HG02571 (cell line): Measurements from ENCODE around the gene CPXM1.
"Not testable (repeated sequence)": the region's sequence is repeated elsewhere in the genome, so short reads cannot be mapped to it uniquely, and the experiment has no call there.

Experiments
- ATAC-seq: cut with Tn5 transposase; IDR thresholded peaks from one replicate; pipeline ENCODE4 v1.9.1; 2021; ENCODE audit warnings: mild to moderate bottlenecking, moderate library complexity; ENCODE audit not compliant: unreplicated experiment

The CPXM1 gene

GRCh38 chr20:2822073-2822472 lies 21.6 kb upstream of the CPXM1 start:
- ATAC-seq, result no peak

- ATAC-seq, result no peak
Observed at GRCh38 chr20:2820896-2821869, 20.8 kb upstream of the CPXM1 start.

- ATAC-seq, result no peak
Observed at GRCh38 chr20:2820084-2820895, 19.9 kb upstream of the CPXM1 start.

- no peak for ATAC-seq
Observed at GRCh38 chr20:2817891-2818595, 17.6 kb upstream of the CPXM1 start.

- ATAC-seq, result no peak
Observed at GRCh38 chr20:2817341-2817726, 16.9 kb upstream of the CPXM1 start.

DNA sequence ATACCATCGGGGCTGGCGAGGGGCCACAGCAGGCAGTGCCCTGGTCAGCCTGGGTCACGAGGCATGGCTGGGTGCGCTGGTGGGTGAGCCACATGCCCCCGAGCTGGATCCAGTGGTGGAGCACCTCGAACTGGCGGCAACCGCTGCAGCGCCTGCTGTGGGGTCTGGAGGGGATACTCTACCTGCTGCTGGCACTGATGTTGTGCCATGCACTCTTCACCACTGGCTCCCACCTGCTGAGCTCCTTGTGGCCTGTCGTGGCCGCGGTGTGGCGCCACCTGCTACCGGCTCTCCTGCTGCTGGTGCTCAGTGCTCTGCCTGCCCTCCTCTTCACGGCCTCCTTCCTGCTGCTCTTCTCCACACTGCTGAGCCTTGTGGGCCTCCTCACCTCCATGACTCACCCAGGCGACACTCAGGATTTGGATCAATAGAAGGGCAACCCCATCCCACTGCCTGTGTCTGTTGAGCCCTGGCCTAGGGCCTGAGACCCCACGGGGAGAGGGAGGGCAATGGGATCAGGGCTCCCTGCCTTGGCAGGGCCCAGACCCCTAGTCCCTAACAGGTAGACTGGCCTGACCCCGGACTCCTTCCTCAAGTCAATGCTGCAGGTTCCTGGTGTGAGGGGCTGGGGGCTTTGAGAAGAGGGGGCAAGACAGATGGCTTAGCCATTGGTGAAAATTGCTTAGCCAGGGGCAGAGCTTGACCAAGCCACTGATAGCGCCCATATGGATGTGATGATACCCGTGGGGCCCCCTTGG lies 16.3 kb upstream of the CPXM1 start:
- no peak for ATAC-seq

DNA sequence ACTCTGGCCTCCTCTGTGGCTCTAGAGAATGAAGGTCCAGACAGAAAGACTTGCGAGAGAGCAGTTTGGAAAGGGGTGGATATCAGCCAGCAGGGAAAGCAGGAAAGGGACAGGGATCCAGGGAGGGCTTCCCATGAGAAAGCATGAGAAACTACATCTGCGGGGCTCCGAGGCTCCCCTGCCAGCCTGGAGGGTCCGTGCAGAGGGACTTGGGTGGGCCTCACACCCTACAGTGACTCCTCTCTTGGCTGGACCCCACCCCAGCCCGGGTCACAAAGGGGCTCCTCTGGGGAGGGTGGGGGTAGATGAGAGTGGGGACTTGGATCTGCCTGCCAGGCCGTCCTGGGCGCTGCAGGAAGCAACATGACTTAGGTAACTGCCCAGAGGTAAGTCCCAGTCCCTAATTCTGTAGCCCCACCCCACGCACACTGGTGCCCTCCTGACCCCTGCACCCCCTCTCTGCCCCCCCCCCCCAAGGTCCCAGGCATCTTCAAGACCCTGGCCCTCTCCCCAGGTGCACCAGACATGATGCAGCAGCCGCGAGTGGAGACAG lies 15.7 kb upstream of the CPXM1 start, which contains the start of gene TMEM239:
Gene TMEM239, plus strand, starts transcription at position 335 of the 553 bp plus-strand sequence. Its CDS starts 191 bp downstream, at position 526.
- ATAC-seq, result no peak

GRCh38 chr20:2815242-2815900 lies 14.9 kb upstream of the CPXM1 start:
- ATAC-seq, result no peak

GRCh38 chr20:2814587-2815051 lies 14.2 kb upstream of the CPXM1 start, which contains the start of gene C20orf141:
TSS of gene C20orf141 (plus strand) at chr20:2814987. CDS start at chr20:2815185, 198 bp downstream.
- no peak for ATAC-seq

GRCh38 chr20:2814076-2814475 lies 13.6 kb upstream of the CPXM1 start:
- no peak for ATAC-seq

DNA sequence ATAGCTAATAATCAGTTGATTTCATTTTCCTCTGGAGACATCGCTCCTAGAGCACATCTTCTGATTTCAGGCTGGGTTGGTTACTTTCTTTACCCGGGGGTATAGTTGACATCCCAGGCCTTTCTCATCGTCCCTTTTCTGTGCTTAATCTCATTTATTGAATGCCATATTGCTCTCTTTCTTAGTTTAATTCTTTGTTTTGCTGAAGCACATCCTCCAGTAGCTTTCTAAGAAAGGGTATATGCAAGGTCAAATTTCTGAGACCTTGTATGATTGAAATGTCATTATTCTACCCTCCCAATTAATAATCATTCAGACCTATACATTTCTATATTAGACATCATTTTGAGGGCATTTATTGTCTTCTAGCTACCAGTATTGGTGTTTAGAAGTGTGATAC lies 11.8 kb upstream of the CPXM1 start:
- ATAC-seq, result no peak

DNA sequence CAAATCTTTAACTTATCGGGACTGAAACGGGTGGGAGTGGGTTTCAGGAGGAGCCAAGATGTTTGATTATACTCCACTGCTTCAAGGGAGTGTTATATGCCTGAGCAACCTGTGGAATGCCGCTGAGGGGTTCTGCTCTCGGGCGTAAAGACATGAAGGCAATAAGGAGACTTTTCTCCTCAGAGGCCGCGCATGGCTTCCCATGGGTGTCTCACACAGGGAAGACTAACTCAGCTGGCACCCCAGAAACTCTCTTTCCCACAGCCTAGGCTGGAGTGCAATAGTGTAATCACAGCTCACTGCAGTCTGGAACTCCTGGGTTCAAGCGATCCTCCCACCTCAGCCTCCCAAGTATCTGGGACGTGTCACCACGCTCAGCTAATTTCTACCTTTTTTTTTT lies 9.3 kb upstream of the CPXM1 start:
- ATAC-seq, result no peak

GRCh38 chr20:2807929-2808328 lies 7.5 kb upstream of the CPXM1 start:
- ATAC-seq, result not testable (repeated sequence)

GRCh38 chr20:2807019-2807418 lies 6.6 kb upstream of the CPXM1 start:
- no peak for ATAC-seq

DNA sequence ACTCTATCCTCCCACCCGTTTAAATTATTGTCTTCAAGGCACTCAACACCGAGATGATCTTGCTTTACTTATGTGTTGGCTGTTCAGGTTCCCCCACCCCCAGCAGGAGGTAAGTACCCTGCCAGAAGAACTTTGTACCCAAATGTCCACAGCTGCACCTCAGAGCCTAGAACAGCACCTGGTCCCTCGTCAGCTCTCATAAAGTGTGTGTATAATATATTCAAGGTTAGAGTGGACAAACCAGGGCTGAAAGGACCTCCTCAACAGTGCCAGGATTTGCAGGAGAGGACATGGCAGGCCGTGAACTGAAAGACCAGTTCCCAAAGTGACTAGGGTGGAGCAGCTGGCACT lies 5.9 kb upstream of the CPXM1 start:
- ATAC-seq, result no peak

DNA sequence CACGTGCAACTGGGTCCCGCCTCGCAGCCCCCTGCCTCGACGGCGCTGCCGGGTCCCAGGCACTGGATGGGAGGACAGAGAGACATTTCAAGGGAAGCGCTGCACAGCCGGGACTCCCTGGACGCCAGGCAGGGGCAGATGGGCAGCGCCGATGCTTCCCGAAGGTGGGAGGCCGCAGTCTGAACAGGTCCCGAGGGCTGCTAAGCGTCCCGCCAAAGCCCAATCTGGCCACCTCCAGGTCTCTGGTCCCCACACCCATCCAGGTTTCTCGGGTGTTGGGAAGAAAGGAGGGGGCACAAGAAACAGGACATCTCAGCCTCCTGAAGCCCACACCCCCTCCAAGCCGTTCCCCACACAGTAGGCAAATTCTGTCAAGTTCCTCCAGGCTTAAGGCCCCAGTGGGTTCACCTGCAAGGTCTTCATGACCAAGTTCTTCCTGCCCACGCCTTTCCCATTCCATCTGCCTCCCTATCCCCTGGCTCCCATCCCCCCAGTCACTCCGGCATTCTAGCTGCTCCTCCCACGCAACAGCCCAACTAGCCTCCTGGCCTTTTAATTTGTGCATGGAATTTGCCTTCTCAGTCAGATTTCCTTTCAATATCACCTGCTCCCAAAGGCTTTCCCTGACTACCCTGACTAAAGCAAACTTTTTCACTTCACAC lies 5.4 kb upstream of the CPXM1 start:
- no peak for ATAC-seq

GRCh38 chr20:2804852-2805688 lies 4.6 kb upstream of the CPXM1 start:
- ATAC-seq, result no peak
